ENCODE results near the gene FNIP1. TPM values are rescaled to one million over a fixed set of nuclear protein-coding genes. Genes with fewer than 3 reads are reported as not detected.
"Not testable (repeated sequence)": the region's sequence is repeated elsewhere in the genome, so short reads cannot be mapped to it uniquely, and the experiment has no call there.

Gene FNIP1
- total RNA-seq, 1 experiment from 2014 or later, result 16.4 TPM

DNA sequence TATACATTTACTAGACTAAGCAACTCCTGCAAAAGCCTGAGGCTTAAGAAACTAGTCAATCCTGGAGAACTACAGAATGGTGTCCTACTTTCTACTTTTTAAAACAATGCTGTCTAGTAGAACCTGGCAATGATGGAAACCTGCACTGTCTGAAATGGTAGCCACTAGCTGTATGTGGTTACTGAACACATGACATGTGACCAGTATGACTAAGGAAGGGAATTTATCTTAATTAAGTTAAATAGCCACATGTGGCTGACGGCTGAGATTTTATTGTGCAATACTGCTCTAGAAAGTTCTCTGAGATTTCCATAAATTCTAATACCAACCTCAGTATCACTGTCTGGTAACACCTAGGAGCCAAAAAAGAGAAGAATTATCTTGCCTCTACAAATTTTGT lies 116.9 kb downstream of the FNIP1 start:
- Histone ChIP-seq H3K36me3 (ENCODE audit: control insufficient read depth in 1 of 2, insufficient read depth in 2 of 2, low read length in 2 of 2) (no peaks in the 10 kb centered on the region), H3K4me3 (replicated peaks in 1 of 2; ENCODE audit: low read depth in 1 of 2, low read length in 2 of 2) (no peak overlapping the region), H3K4me2 (ENCODE audit: low read length) (no peak overlapping the region), H3K9me2 (ENCODE audit: insufficient read depth) (no peaks in the 10 kb centered on the region), H2AFZ (ENCODE audit: low read depth, low read length, poor library complexity, severe bottlenecking) (no peak overlapping the region), H3K4me1 (ENCODE audit: control insufficient read depth in 1 of 2, insufficient read depth in 2 of 2, low read length in 2 of 2) (no peaks in the 10 kb centered on the region), H3K79me2 (ENCODE audit: insufficient read depth, low read length) (no peaks in the 10 kb centered on the region), H3K9me3 (ENCODE audit: control insufficient read depth in 1 of 2, insufficient read depth in 1 of 2, low read depth in 1 of 2, low read length in 2 of 2) (no peaks in the 10 kb centered on the region), H3K27ac (ENCODE audit: low read depth, low read length) (no peak overlapping the region), H4K20me1 (ENCODE audit: insufficient read depth) (no peaks in the 10 kb centered on the region), H3K27me3 (ENCODE audit: insufficient read depth, low read length) (no peaks in the 10 kb centered on the region), H3K9ac (ENCODE audit: low read length) (no peak overlapping the region)
- no TSS peak for BruUV-seq (replicated peaks)
- DNase-seq (ENCODE audit: low read depth, low spot score) (no peak), ATAC-seq (no peak)
- ChIA-PET RAD21 (ENCODE audit: low non-redundant PET in 1 of 2, low total read pairs in 2 of 2, uncharacterized antibody in 2 of 2, unreplicated experiment in 2 of 2) (no interaction called here), CTCF (no interaction called here), POLR2A (no interaction called here)
- TF ChIP-seq TCF7L2 (IDR thresholded peaks at IDR 0.05; ENCODE audit: borderline replicate concordance, extremely low read depth, insufficient read depth, insufficient read length) (no peak), SRF (IDR thresholded peaks at IDR 0.05; ENCODE audit: low read depth) (no peak), POLR2AphosphoS5 (IDR thresholded peaks at IDR 0.05; ENCODE audit: low read depth, low read length) (no peak), REST (IDR thresholded peaks at IDR 0.05; ENCODE audit: low read depth) (no peak), FOSL1 (IDR thresholded peaks at IDR 0.05; ENCODE audit: low read depth) (no peak), POLR2A (IDR thresholded peaks at IDR 0.05; ENCODE audit: borderline replicate concordance, extremely low read depth, insufficient read depth, insufficient read length) (no peak), SP1 (IDR thresholded peaks at IDR 0.05; ENCODE audit: low read depth) (no peak), ZFX (IDR thresholded peaks at IDR 0.05) (no peak), EZH2phosphoT487 (IDR thresholded peaks at IDR 0.05; ENCODE audit: borderline replicate concordance) (no peak), MAX (IDR thresholded peaks at IDR 0.05) (no peak), ELF1 (IDR thresholded peaks at IDR 0.05; ENCODE audit: borderline replicate concordance, low read depth) (no peak), RAD21 (IDR thresholded peaks at IDR 0.05; ENCODE audit: low read depth) (no peak), CBX3 (IDR thresholded peaks at IDR 0.05; ENCODE audit: low read depth) (no peak), ZNF274 (IDR thresholded peaks at IDR 0.05; ENCODE audit: low read depth, low read length) (no peak)
- TF ChIP-seq, protein P1, sequence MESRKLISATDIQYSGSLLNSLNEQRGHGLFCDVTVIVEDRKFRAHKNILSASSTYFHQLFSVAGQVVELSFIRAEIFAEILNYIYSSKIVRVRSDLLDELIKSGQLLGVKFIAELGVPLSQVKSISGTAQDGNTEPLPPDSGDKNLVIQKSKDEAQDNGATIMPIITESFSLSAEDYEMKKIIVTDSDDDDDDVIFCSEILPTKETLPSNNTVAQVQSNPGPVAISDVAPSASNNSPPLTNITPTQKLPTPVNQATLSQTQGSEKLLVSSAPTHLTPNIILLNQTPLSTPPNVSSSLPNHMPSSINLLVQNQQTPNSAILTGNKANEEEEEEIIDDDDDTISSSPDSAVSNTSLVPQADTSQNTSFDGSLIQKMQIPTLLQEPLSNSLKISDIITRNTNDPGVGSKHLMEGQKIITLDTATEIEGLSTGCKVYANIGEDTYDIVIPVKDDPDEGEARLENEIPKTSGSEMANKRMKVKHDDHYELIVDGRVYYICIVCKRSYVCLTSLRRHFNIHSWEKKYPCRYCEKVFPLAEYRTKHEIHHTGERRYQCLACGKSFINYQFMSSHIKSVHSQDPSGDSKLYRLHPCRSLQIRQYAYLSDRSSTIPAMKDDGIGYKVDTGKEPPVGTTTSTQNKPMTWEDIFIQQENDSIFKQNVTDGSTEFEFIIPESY (IDR thresholded peaks at IDR 0.05; ENCODE audit: extremely low read depth, insufficient replicate concordance, low read length), result no peak
- TF ChIP-seq, protein P2, sequence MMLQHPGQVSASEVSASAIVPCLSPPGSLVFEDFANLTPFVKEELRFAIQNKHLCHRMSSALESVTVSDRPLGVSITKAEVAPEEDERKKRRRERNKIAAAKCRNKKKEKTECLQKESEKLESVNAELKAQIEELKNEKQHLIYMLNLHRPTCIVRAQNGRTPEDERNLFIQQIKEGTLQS (IDR thresholded peaks at IDR 0.05), result no peak
- intact Hi-C loops (cut with micrococcal nuclease), result no loop called here

DNA sequence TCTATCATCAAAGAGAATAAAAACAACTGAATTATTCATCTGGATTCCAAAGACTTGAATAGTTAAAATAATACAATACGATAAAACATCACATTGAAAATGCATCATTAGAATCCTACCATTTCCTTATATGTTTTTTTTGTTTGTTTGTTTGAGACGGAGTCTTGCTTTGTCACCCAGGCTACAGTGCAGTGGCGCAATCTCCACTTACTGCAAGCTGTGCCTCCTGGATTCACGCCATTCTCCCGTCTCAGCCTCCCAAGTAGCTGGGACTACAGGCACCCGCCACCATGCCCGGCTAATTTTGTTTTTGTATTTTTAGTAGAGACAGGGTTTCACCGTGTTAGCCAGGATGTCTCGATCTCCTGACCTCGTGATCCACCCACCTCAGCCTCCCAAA lies 118.5 kb downstream of the FNIP1 start:
- H3K9me3 ChIP-seq (ENCODE audit: control insufficient read depth in 1 of 2, insufficient read depth in 1 of 2, low read depth in 1 of 2, low read length in 2 of 2); H2AFZ ChIP-seq (ENCODE audit: low read depth, low read length, poor library complexity, severe bottlenecking); H3K4me1 ChIP-seq (ENCODE audit: control insufficient read depth in 1 of 2, insufficient read depth in 2 of 2, low read length in 2 of 2); H3K79me2 ChIP-seq (ENCODE audit: insufficient read depth, low read length); H3K4me3 ChIP-seq (replicated peaks in 1 of 2; ENCODE audit: low read depth in 1 of 2, low read length in 2 of 2); H3K36me3 ChIP-seq (ENCODE audit: control insufficient read depth in 1 of 2, insufficient read depth in 2 of 2, low read length in 2 of 2); H3K4me2 ChIP-seq (ENCODE audit: low read length); H4K20me1 ChIP-seq (ENCODE audit: insufficient read depth); ATAC-seq; POLR2A ChIA-PET; H3K27me3 ChIP-seq (ENCODE audit: insufficient read depth, low read length); CTCF ChIA-PET; H3K9ac ChIP-seq (ENCODE audit: low read length); H3K9me2 ChIP-seq (ENCODE audit: insufficient read depth); RAD21 ChIA-PET (ENCODE audit: low non-redundant PET in 1 of 2, low total read pairs in 2 of 2, uncharacterized antibody in 2 of 2, unreplicated experiment in 2 of 2); H3K27ac ChIP-seq (ENCODE audit: low read depth, low read length); intact Hi-C loops (cut with micrococcal nuclease); BruUV-seq (replicated peaks); DNase-seq (ENCODE audit: low read depth, low spot score): not testable (repeated sequence)

Measured in HCT116 (cell line).